ENCODE results near the gene DIPK1C. TPM values are rescaled to one million over a fixed set of nuclear protein-coding genes. Genes with fewer than 3 reads are reported as not detected.

DIPK1C gene
- total and polyA plus RNA-seq, 12 donors = 0.70 to 12.9 (median 6.6) TPM

GRCh38 chr18:74395648-74396154 lies 61.4 kb downstream of the DIPK1C start:
- Histone ChIP-seq H3K27ac (peak overlapping the region in 3 of 10 donors; percentile 2 to 65 (median 53)), H3K4me1 (peaks cover 0 to 46% (median 23%) of the 10 kb centered on the region in 9 donors), H3K4me3 (no peak overlapping the region), H3K27me3 (no peaks in the 10 kb centered on the region), H3K36me3 (no peaks in the 10 kb centered on the region), H3K9me3 (no peaks in the 10 kb centered on the region)
- intact Hi-C loops (cut with DNase I) = loop anchor here in 1 of 10 donors (10.0 kb wide), 1 partner anchor 1969 kb away; no protein-coding TSS in a partner anchor
- ATAC-seq = peak in 1 of 8 donors; percentile 7
- 72 to 84% methylated on average over 9 of the region's 9 CpGs for WGBS, 2 donors
- TF ChIP-seq CTCF (IDR thresholded peaks at IDR 0.05) = no peak
- no peak for DNase-seq

GRCh38 chr18:74395006-74395405 lies 62.1 kb downstream of the DIPK1C start:
- Histone ChIP-seq H3K27me3 (no peaks in the 10 kb centered on the region), H3K27ac (no peak overlapping the region), H3K4me3 (no peak overlapping the region), H3K9me3 (no peaks in the 10 kb centered on the region), H3K4me1 (peaks cover 0 to 40% (median 23%) of the 10 kb centered on the region in 9 donors), H3K36me3 (no peaks in the 10 kb centered on the region)
- no peak for DNase-seq
- ATAC-seq = no peak
- intact Hi-C loops (cut with DNase I) = loop anchor here in 1 of 10 donors (10.0 kb wide), 1 partner anchor 1970 kb away; no protein-coding TSS in a partner anchor
- 94% methylated on average over 7 of the region's 7 CpGs for WGBS, 2 donors
- TF ChIP-seq CTCF (IDR thresholded peaks at IDR 0.05) = no peak

- DNase-seq (no peak), ATAC-seq (no peak)
- H3K9me3 ChIP-seq = no peaks in the 10 kb centered on the region
- H3K4me1 ChIP-seq = peaks cover 0 to 27% (median 6%) of the 10 kb centered on the region in 9 donors
- no peaks in the 10 kb centered on the region for H3K36me3 ChIP-seq
- H3K27ac ChIP-seq = no peak overlapping the region
- TF ChIP-seq CTCF (IDR thresholded peaks at IDR 0.05) = no peak
- WGBS, 2 donors = 94 to 99% methylated on average over 4 of the region's 4 CpGs
- intact Hi-C loops (cut with DNase I) = loop anchor here in 1 of 10 donors (10.0 kb wide), 1 partner anchor 1972 kb away; no protein-coding TSS in a partner anchor
- no peak overlapping the region for H3K4me3 ChIP-seq
- H3K27me3 ChIP-seq = no peaks in the 10 kb centered on the region
These were observed 64.8 kb downstream of the DIPK1C start for GRCh38 chr18:74392323-74392722.

- TF ChIP-seq CTCF (IDR thresholded peaks at IDR 0.05) = no peak
- intact Hi-C loops (cut with DNase I) = loop anchor here in 1 of 10 donors (10.0 kb wide), 1 partner anchor 1974 kb away; no protein-coding TSS in a partner anchor
These were observed 66.2 kb downstream of the DIPK1C start for GRCh38 chr18:74390900-74391299.

More at GRCh38 chr18:74390900-74391299, 66.2 kb downstream of the DIPK1C start:
- H3K36me3 ChIP-seq = no peaks in the 10 kb centered on the region
- H3K4me1 ChIP-seq = peaks cover 0 to 14% (median 6%) of the 10 kb centered on the region in 9 donors
- no peak overlapping the region for H3K4me3 ChIP-seq
- DNase-seq (no peak), ATAC-seq (no peak)
- H3K27ac ChIP-seq = no peak overlapping the region
- 85 to 91% methylated on average over 3 of the region's 3 CpGs for WGBS, 2 donors
- no peaks in the 10 kb centered on the region for H3K27me3 ChIP-seq
- no peaks in the 10 kb centered on the region for H3K9me3 ChIP-seq

Measured in heart right ventricle (tissue), 16 donors.